MV-4-11 (cell line): ENCODE data around the gene CYP4A22.
A peak's percentile ranks its signal among the peaks of the same experiment; 100 is the strongest.
"Not testable (repeated sequence)": the region's sequence is repeated elsewhere in the genome, so short reads cannot be mapped to it uniquely, and the experiment has no call there.

Experiments used
- DNase-seq: peaks from one replicate; lab custom pipeline; 2025; lab: John Stamatoyannopoulos, UW

The CYP4A22 gene

GRCh38 chr1:47186267-47187185 is 49.3 kb downstream of the CYP4A22 start:
- DNase-seq = no peak

GRCh38 chr1:47187231-47187925 is 50.1 kb downstream of the CYP4A22 start:
- DNase-seq = no peak

GRCh38 chr1:47187926-47188250 is 50.6 kb downstream of the CYP4A22 start:
- DNase-seq = no peak

GRCh38 chr1:47188791-47189785 is 51.8 kb downstream of the CYP4A22 start:
- no peak for DNase-seq

- no peak for DNase-seq
Measured at GRCh38 chr1:47189844-47190508, 52.7 kb downstream of the CYP4A22 start, which contains the start of gene PDZK1IP1. Gene PDZK1IP1, minus strand, starts transcription at chr1:47190036. Its CDS starts 104 bp downstream, at chr1:47189932.

- no peak for DNase-seq
Measured at GRCh38 chr1:47190509-47190855, 53.2 kb downstream of the CYP4A22 start.

- DNase-seq = no peak
Measured at GRCh38 chr1:47190857-47191256, 53.6 kb downstream of the CYP4A22 start.

GRCh38 chr1:47191940-47192457 is 54.8 kb downstream of the CYP4A22 start:
- no peak for DNase-seq

GRCh38 chr1:47192458-47193384 is 55.5 kb downstream of the CYP4A22 start:
- peak; percentile 53 for DNase-seq

GRCh38 chr1:47193496-47193895 is 56.3 kb downstream of the CYP4A22 start:
- not testable (repeated sequence) for DNase-seq

GRCh38 chr1:47194311-47194710 is 57.1 kb downstream of the CYP4A22 start:
- no peak for DNase-seq

GRCh38 chr1:47195981-47196380 is 58.7 kb downstream of the CYP4A22 start:
- DNase-seq = not testable (repeated sequence)

- no peak for DNase-seq
Measured at GRCh38 chr1:47196622-47197021, 59.4 kb downstream of the CYP4A22 start.

GRCh38 chr1:47198214-47198613 is 61.0 kb downstream of the CYP4A22 start:
- DNase-seq = no peak
